ENCODE measurements around the gene CRABP2.

CRABP2 gene

GRCh38 chr1:156708218-156708661 lies 2.9 kb upstream of the CRABP2 start:
- DNase-seq (ENCODE audit: low spot score) = no peak

DNA sequence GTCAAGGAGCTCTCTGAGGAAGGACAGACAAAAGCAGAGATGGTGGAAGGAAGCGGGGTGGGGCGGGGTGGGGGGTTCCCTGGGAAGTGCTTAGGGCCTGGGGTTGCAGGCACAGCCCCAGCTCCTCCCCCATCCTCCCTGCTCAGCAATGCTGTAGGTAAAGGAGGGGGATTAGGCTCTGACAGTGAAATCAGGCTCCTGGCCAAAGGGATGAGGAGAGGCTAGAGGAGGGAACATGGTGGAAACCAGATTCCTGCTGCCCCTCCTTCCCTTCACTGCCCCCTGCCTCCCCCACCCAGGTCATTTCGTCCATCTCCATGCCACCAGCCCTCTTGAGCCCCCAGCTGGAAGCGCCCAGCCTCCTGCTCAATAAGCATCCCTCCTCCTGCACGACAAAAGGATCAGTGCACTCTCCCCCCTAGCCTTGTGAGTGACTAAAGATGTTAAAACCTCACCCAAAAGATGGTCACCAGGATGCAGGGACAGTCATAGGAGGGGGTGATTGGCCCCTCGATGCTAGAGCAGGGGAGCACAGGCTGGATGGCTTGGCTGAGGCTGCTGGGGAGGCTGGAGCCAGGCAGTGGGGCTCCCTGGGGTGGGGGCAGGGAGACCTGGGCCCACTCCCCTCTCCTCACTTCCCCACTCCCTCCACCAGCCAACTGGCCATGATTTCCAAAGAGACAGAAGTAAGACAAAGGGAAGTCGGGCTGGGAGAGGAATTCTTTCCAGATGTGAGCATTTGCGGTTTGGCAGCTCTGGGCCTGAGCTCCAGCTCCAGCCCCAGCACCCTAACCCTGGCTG lies 2.2 kb upstream of the CRABP2 start:
- DNase-seq (ENCODE audit: low spot score) = no peak

GRCh38 chr1:156706657-156707416 lies 1.5 kb upstream of the CRABP2 start:
- no peak for DNase-seq (ENCODE audit: low spot score)

DNA sequence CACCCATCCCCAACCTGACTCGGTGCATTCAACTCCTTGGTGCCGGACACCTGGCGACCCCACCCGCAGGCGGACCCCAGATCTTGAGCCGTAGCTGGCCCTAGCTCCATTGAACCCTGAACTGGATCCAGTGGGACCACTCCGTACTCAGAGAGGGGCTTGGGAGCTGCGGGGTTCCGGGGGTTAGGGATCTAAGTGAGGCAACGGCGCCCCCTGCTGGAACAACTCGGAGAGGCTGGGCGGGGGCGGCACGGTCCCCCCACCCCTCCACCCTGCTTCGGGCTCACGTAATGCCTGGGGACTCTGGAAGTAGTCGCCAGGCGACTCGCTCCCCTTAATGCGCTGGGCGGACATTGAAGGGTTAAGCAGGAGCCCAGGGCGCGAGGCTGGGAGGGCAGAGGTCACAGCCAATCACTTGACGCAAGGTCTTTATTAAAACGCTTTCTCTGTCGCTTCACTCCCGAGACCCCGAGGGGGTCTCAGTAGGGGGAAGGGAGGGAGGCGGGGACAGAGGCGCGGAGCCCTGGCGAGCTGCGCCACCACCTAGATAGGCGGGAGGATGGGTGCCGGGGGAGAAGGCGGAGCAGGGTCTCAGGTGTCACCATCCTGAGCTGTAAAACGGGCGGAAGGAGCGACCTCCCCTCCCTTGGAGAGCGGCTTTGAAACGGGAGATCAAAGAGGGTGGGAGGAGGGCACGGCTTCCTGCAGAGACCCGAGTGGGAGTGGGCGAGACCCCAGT lies 704 bp upstream of the CRABP2 start:
- peak; percentile 80 for DNase-seq (ENCODE audit: low spot score)

DNA sequence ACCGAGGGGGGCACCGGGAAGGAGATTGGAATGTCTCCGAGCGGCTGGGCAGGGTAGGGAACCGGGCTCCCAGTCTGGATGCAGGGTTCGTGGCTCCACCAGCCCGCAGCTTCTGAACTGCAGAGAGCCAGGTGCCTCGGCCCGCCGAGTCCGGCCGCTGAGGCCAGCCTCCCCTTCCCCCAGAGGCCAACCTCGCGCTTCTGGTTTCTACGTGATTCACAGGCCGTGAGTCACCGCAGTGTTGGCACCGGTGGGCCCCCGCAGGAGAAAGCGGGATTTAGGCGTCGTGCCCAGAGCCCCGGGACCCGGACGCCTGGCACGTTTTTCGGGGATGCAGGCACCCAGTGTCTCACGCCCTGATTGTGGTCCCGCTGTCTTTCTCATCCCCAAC lies 458 bp downstream of the CRABP2 start:
- no peak for DNase-seq (ENCODE audit: low spot score)

DNA sequence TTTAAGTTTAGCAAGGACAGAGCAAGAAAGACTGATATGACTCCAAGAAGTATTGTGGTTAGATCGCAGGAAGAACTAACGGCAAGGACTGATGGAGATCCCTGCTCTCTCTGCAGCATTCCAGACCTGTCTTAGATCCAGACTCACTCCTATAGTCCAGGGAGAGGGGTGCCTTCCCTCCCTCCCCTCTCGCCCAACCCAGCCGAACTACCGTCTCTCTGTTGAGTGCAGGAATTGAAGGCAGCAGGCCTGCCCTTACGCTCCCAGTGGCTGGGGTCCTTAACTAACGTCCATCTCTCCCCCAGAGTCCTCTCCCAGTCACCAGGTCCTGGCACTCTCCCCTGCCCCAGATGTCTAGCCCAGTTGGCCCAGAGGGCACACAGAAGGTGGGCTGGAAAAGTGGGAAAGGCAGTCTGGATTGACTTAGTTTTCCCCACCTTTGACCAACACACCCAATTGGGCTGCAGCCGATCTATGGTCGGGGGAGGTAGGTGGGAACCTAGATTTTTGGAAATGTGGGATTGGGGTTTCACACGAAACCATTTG lies 1.1 kb downstream of the CRABP2 start:
- no peak for DNase-seq (ENCODE audit: low spot score)

GRCh38 chr1:156703741-156704140 lies 1.6 kb downstream of the CRABP2 start:
- DNase-seq (ENCODE audit: low spot score) = no peak

GRCh38 chr1:156703336-156703735 lies 2.0 kb downstream of the CRABP2 start:
- DNase-seq (ENCODE audit: low spot score) = no peak

DNA sequence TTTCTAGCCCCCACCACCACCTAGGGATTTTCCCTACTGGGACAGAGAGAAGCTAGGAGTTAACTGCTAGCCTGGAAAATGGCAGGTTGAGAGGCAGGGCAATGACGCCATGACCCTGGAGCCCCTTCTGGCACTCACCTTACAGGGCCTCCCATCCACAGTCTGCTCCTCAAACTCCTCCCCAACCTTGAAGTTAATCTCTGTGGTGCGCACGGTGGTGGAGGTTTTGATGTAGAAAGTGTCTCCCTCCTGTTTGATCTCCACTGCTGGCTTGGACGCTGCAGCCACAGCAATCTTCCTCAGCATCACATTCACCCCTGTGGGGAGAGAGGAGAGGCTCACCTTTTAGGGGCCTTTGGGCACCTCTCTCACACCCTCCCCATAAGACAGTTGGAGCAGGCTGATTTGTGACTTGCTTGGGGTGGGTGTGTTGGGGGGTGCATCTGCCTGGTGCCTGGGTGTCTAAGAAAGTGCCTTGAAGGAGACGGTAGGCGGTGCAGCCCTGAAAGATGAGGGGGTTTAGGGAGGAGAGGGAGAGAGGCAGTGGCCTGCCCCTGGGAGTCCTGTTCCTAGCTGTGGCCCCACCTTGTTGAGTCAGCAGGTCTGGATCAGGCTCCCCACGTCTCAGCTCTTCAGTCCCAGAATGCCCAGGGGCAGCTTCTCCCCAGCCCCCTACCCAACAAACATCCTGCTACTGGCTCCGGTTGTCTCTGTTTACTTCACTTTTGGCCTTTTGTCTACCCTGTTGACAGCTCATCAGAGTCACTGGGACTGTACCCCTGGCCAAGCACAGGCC lies 4.4 kb downstream of the CRABP2 start:
- no peak for DNase-seq (ENCODE audit: low spot score)

GRCh38 chr1:156698995-156699394 lies 6.4 kb downstream of the CRABP2 start:
- DNase-seq (ENCODE audit: low spot score) = no peak

DNA sequence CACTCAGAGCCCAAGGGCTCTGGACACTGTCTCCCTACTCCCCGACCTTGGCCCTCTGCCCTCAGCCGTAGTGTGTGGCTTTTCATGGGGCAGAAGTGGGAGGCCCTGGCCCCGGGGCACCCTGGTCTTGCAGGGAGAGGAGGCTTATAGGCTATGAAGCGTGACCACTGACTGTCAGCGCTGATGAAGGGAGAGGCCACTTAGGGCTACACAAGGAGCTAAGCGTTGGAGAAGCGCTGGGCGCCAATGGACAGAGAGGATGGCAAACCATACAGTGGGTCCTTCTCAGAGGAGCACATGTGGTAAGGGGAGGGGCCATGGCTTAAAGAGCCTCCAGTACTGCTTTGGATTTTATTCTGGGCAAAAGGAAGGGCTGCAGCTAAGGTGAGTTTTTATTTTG lies 7.9 kb downstream of the CRABP2 start:
- DNase-seq (ENCODE audit: low spot score) = no peak

DNA sequence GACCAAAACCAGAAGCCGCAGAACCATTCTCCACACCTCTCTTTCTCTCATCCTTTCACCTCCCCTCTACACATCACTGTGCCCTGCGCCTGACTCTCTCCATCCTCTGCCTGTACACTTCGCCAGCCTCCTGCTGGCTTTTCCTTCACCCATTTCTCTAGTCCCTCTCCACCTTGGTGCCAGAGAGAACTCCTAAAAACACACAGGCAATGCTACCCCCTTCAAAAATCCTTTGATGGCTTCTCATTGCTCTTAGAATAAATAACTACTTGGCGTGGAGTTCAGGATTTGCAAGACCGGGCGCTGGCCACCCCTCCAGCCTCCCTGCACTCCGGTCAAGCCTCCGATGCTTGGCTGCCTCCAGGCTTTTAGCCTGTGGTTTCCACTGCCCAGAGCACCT lies 8.6 kb downstream of the CRABP2 start:
- DNase-seq (ENCODE audit: low spot score) = no peak

DNA sequence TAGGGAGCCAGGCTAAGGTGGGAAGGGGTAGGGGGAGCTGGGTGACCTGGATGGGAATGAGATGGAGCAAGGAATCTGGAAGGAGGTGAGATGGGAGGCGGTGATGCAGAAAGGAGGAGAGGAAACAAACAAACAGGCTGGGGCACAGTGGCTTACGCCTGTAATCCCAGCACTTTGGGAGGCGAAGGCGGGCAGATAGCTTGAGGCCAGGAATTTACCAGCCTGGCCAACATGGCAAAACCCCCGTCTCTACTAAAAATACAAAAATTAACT lies 10.8 kb downstream of the CRABP2 start:
- DNase-seq (ENCODE audit: low spot score) = no peak

GRCh38 chr1:156693848-156694689 lies 11.3 kb downstream of the CRABP2 start:
- no peak for DNase-seq (ENCODE audit: low spot score)

- no peak for DNase-seq (ENCODE audit: low spot score)
Observed at GRCh38 chr1:156692925-156693847, 12.2 kb downstream of the CRABP2 start.

DNA sequence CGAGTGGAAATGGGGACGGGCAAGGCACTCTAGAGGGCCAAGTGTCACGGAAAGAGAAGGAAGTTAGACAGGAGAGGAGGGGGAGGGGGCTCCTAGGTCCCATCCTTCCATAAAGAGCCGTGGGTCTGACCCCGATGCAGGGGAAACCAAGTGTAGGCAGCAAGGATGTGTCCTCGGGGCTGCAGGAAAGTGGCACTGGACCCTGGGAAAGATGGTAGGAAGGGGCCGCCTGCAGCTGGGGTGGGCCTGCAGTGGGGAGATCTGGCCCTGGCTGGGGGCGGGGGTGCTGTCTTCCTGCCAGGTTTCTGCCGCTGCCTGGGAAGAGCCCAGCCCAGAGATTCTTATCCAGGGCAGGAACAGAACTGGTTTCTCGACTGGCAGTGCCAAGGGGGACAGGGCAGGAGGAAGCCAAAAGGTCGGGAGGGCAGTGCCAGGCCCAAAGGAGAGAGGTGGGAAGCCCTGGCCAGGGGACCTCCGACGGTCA lies 12.9 kb downstream of the CRABP2 start:
- no peak for DNase-seq (ENCODE audit: low spot score)

GRCh38 chr1:156691665-156692440 lies 13.5 kb downstream of the CRABP2 start:
- DNase-seq (ENCODE audit: low spot score) = no peak

DNA sequence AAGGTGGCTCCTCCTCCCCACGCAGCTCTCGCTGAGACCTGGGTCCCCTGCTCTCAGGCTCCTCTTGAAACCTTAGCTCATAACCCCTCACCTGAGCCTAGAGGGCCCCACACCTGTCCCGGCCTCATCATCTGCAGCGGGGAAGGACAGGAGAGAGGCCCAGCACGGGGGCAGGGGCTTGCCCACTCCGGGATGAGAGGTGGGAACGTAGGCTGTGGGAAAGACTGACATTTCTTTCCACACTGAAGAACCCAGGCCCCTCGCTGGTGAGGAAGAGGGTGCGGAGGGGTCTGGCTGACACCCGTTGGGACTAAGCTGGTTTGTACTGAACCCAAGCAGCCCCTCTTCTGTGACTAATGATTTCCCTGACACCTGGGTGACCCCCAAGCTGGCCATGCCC lies 14.2 kb downstream of the CRABP2 start:
- DNase-seq (ENCODE audit: low spot score) = no peak

GRCh38 chr1:156690675-156691036 lies 14.7 kb downstream of the CRABP2 start:
- DNase-seq (ENCODE audit: low spot score) = no peak

Data from HuH-7.5 (cell line).